HepG2 (cell line): Measurements from ENCODE around the gene PRRT2. TPM values are rescaled to one million over a fixed set of nuclear protein-coding genes. Genes with fewer than 3 reads are reported as not detected.
A peak's percentile ranks its signal among the peaks of the same experiment; 100 is the strongest.

Experiments used
- ARNT2 ChIP-seq: sonication (generic); formaldehyde crosslinking; IDR thresholded peaks from 2 replicates; pipeline ENCODE4 v1.8.0; 2022; ENCODE audit warnings: mild to moderate bottlenecking, low read depth, missing genetic modification reagents, moderate library complexity
- ELF3 ChIP-seq: IDR thresholded peaks from 2 replicates; pipeline ENCODE4 v1.6.1; 2016; ENCODE audit warnings: missing genetic modification reagents, missing compliant biosample characterization
- EZH2 ChIP-seq: conservative IDR thresholded peaks from 2 replicates; pipeline ENCODE4 v1.6.1; 2012; ENCODE audit warnings: mild to moderate bottlenecking, low read depth, low read length, moderate library complexity
- FOSL2 ChIP-seq: sonication (generic); formaldehyde crosslinking; IDR thresholded peaks from 2 replicates; pipeline ENCODE4 v1.4.0; 2020; ENCODE audit warnings: missing genetic modification reagents
- HHEX ChIP-seq: IDR thresholded peaks from 2 replicates; pipeline ENCODE4 v1.6.1; 2016; ENCODE audit warnings: control low read depth
- HIVEP1 ChIP-seq: sonication (generic); formaldehyde crosslinking; IDR thresholded peaks from 2 replicates; pipeline ENCODE4 v1.4.0; 2020; ENCODE audit warnings: mild to moderate bottlenecking, missing genetic modification reagents
- MAFK ChIP-seq, 2 experiments: IDR thresholded peaks in 1 of 2; conservative IDR thresholded peaks in 1 of 2; 2 replicates each; pipeline ENCODE4 v1.6.1; 2011; ENCODE audit warnings: improper control_type of control experiment in 2 of 2, low read length in 2 of 2
- RBAK ChIP-seq: sonication (generic); formaldehyde crosslinking; IDR thresholded peaks from 2 replicates; pipeline ENCODE4 v1.5.1; 2020; ENCODE audit warnings: mild to moderate bottlenecking, missing genetic modification reagents
- RCOR2 ChIP-seq: IDR thresholded peaks from 2 replicates; pipeline ENCODE4 v1.6.1; 2016; ENCODE audit warnings: missing biosample characterization, missing genetic modification reagents
- RNF219 ChIP-seq: sonication (generic); formaldehyde crosslinking; IDR thresholded peaks from 2 replicates; pipeline ENCODE4 v1.5.0; 2020; ENCODE audit warnings: mild to moderate bottlenecking, missing genetic modification reagents
- ZBED4 ChIP-seq: sonication (generic); formaldehyde crosslinking; IDR thresholded peaks from 2 replicates; pipeline ENCODE4 v1.4.0; 2020; ENCODE audit warnings: missing genetic modification reagents, borderline replicate concordance
- ZBTB49 ChIP-seq: sonication (generic); formaldehyde crosslinking; IDR thresholded peaks from 2 replicates; pipeline ENCODE4 v1.4.0; 2020; ENCODE audit warnings: missing genetic modification reagents, borderline replicate concordance
- ZNF136 ChIP-seq: sonication (generic); formaldehyde crosslinking; IDR thresholded peaks from 2 replicates; pipeline ENCODE4 v1.8.1; 2022; ENCODE audit warnings: low read depth, mild to moderate bottlenecking, moderate library complexity, missing genetic modification reagents
- ZNF557 ChIP-seq: sonication (generic); formaldehyde crosslinking; IDR thresholded peaks from 2 replicates; pipeline ENCODE4 v1.4.0; 2020; ENCODE audit warnings: missing genetic modification reagents
- ZNF569 ChIP-seq: sonication (generic); formaldehyde crosslinking; IDR thresholded peaks from 2 replicates; pipeline ENCODE4 v1.5.0; 2020; ENCODE audit warnings: mild to moderate bottlenecking, missing genetic modification reagents, moderate library complexity, borderline replicate concordance
- ZNF687 ChIP-seq: sonication (generic); formaldehyde crosslinking; IDR thresholded peaks from 2 replicates; pipeline ENCODE4 v1.5.1; 2020; ENCODE audit warnings: mild to moderate bottlenecking, missing genetic modification reagents, moderate library complexity
- ZNF775 ChIP-seq: sonication (generic); formaldehyde crosslinking; IDR thresholded peaks from 2 replicates; pipeline ENCODE4 v1.4.0; 2020; ENCODE audit warnings: missing genetic modification reagents, mild to moderate bottlenecking, moderate library complexity, borderline replicate concordance
- polyA plus RNA-seq, 8 experiments: library from polyadenylated mRNA; depleted of rRNA in 3 of 8; stranded (reverse) in 7 of 8; unstranded in 1 of 8; fragments of >200 nt; fragmentation: Illumina TruSeq in 4 of 8; extraction: Trizol in 4 of 8; gene quantifications; 2 replicates each; pipeline versions ENCODE4 v1.2.1 to v1.2.3, GENCODE V29; 2011 to 2016; ENCODE audit warnings: low read depth in 4 of 8, missing spikeins in 1 of 8, mixed read lengths in 1 of 8; ENCODE audit not compliant: insufficient read depth in 1 of 8
- total RNA-seq, 5 experiments: library from RNA; depleted of rRNA; stranded (reverse); fragments of >200 nt; fragmentation: Illumina TruSeq; extraction: Trizol; gene quantifications; 2 replicates each; pipeline ENCODE4 v1.2.3, GENCODE V29; 2016; ENCODE audit warnings: low read depth in 1 of 5

The PRRT2 gene
- total and polyA plus RNA-seq, 2 of the 13 experiments (the other 11 are each of a cell fraction or from before 2014, with no cell fraction given) = 0.51 to 1.1 TPM

GRCh38 chr16:29784901-29785500, 27.0 kb upstream of the PRRT2 start (continued):
- TF ChIP-seq ZNF687 (CRISPR knock-in tag) (peak; percentile 89), ZNF775 (no peak), ARNT2 (CRISPR knock-in tag) (no peak), ZNF136 (0 out of 2 replicates have a peak, but pooled peaks have one; percentile 60), FOSL2 (CRISPR knock-in tag) (peak; percentile 55), ZNF569 (no peak), ZNF557 (CRISPR knock-in tag) (no peak), ZBED4 (0 out of 2 replicates have a peak, but pooled peaks have one; percentile 37), ZBTB49 (CRISPR knock-in tag) (peak; percentile 43; the same call in 1 of the 2 replicates), RCOR2 (CRISPR knock-in tag) (peak; percentile 50; the same call in 1 of the 2 replicates), HIVEP1 (no peak), HHEX (CRISPR knock-in tag) (no peak), ELF3 (CRISPR knock-in tag) (0 out of 2 replicates have a peak, but pooled peaks have one; percentile 15), EZH2 (no peak), RNF219 (CRISPR knock-in tag) (no peak), RBAK (CRISPR knock-in tag) (no peak), MAFK (conservative IDR thresholded peaks at IDR 0.05 in 1 of 2, IDR thresholded peaks at IDR 0.05 in 1 of 2; ENCODE audit: low read length in 2 of 2) (no peak)
